HepG2 (cell line): ENCODE data around the gene MYH15. TPM values are rescaled to one million over a fixed set of nuclear protein-coding genes. Genes with fewer than 3 reads are reported as not detected.

Source experiments
- ATAC-seq: fragments of 200-7000 bp; cut with Tn5 transposase; 3 replicates; pipeline ENCODE4 v1.9.1; 2020; ENCODE audit warnings: mild to moderate bottlenecking, moderate library complexity
- BruUV-seq: library from RNA; stranded (reverse); fragments of 400-500 nt; replicated peaks from 2 replicates; lab custom pipeline; 2021; lab: Mats Ljungman, UMichigan
- CTCF ChIA-PET: fragments of 300-600 bp; formaldehyde crosslinking; extraction: SDS; loops from one replicate; lab custom pipeline; 2021; ENCODE audit warnings: low total read pairs, inconsistent platforms, low intra/inter-chr PET ratio; lab: Yijun Ruan, JAX
- POLR2A ChIA-PET: fragments of 350-600 bp; sonication (Branson Sonifier 250); formaldehyde crosslinking; loops from one replicate; lab custom pipeline; 2020; ENCODE audit warnings: antibody characterized with exemption, inconsistent platforms; lab: Yijun Ruan, JAX
- DNase-seq: peaks from one replicate; pipeline ENCODE4 v3.0.0-alpha.2; 2015; ENCODE audit warnings: low spot score
- FAIRE-seq: peaks from 3 replicates; lab custom pipeline; 2011; peaks lifted over from hg19 to GRCh38; lab: Jason Lieb, UNC
- H2AFZ ChIP-seq: one replicate; pipeline ENCODE4 v1.6.1; 2011; ENCODE audit warnings: low read length, inconsistent platforms
- H3K27ac ChIP-seq: fragments of 300-600 bp; 3 replicates; pipeline ENCODE4 v1.8.0; 2011; ENCODE audit warnings: mixed run types, mild to moderate bottlenecking, mixed read lengths, low read length, inconsistent platforms; ENCODE audit not compliant: insufficient read depth; ENCODE audit errors: extremely low read length
- H3K27me3 ChIP-seq, 2 experiments: fragments of 200-600 bp in 1 of 2; 2 replicates in 1 of 2; 3 replicates in 1 of 2; pipeline versions ENCODE4 v1.6.0 to v1.8.0; 2011; ENCODE audit warnings: low read length in 2 of 2, mild to moderate bottlenecking in 2 of 2, moderate library complexity in 2 of 2, inconsistent platforms in 1 of 2; ENCODE audit not compliant: insufficient read depth in 2 of 2, control insufficient read depth in 1 of 2
- H3K36me3 ChIP-seq, 2 experiments: fragments of 200-600 bp in 1 of 2; replicated peaks in 1 of 2; 2 replicates in 1 of 2; 3 replicates in 1 of 2; pipeline versions ENCODE4 v1.5.1 to v1.8.0; 2011; ENCODE audit warnings: low read length in 2 of 2, inconsistent platforms in 1 of 2; ENCODE audit not compliant: insufficient read depth in 2 of 2, control insufficient read depth in 1 of 2
- H3K4me1 ChIP-seq: 2 replicates; pipeline ENCODE4 v1.5.1; 2012; ENCODE audit warnings: low read length, inconsistent platforms; ENCODE audit not compliant: insufficient read depth
- H3K4me2 ChIP-seq: 2 replicates; pipeline ENCODE4 v1.6.0; 2011; ENCODE audit warnings: low read depth, low read length, inconsistent platforms
- H3K4me3 ChIP-seq, 3 experiments: fragments of 200-600 bp in 1 of 3; sonication (generic), shearing (Covaris generic) in 1 of 3; replicated peaks in 1 of 3; 2 replicates each; pipeline ENCODE4 v1.5.1; 2011 to 2016; ENCODE audit warnings: low read length in 3 of 3, inconsistent platforms in 2 of 3, low read depth in 2 of 3, mild to moderate bottlenecking in 2 of 3, control low read depth in 1 of 3, mixed read lengths in 1 of 3; ENCODE audit not compliant: insufficient read depth in 1 of 3
- H3K79me2 ChIP-seq: one replicate; pipeline ENCODE4 v1.6.1; 2011; ENCODE audit warnings: low read length, inconsistent platforms; ENCODE audit not compliant: insufficient read depth
- H3K9ac ChIP-seq: 2 replicates; pipeline ENCODE4 v1.6.0; 2011; ENCODE audit warnings: mild to moderate bottlenecking, low read depth, low read length, inconsistent platforms; ENCODE audit not compliant: insufficient read depth
- H3K9me3 ChIP-seq: 2 replicates; pipeline ENCODE4 v1.5.1; 2012; ENCODE audit warnings: mild to moderate bottlenecking, low read length
- H4K20me1 ChIP-seq: 2 replicates; pipeline ENCODE4 v1.6.0; 2011; ENCODE audit warnings: inconsistent platforms, mild to moderate bottlenecking, low read length, moderate library complexity; ENCODE audit not compliant: insufficient read depth
- AKNA ChIP-seq: sonication (generic); formaldehyde crosslinking; IDR thresholded peaks from 2 replicates; pipeline ENCODE4 v1.4.0; 2020; ENCODE audit warnings: missing genetic modification reagents, borderline replicate concordance
- HOXA3 ChIP-seq: sonication (generic); formaldehyde crosslinking; IDR thresholded peaks from 2 replicates; pipeline ENCODE4 v1.5.0; 2020; ENCODE audit warnings: missing genetic modification reagents
- JARID2 ChIP-seq: sonication (generic); formaldehyde crosslinking; IDR thresholded peaks from 2 replicates; pipeline ENCODE4 v1.8.1; 2023; ENCODE audit warnings: missing genetic modification reagents, inconsistent platforms; ENCODE audit not compliant: insufficient replicate concordance
- NCOR1 ChIP-seq: fragments of 200-600 bp; sonication (generic); IDR thresholded peaks from 2 replicates; pipeline ENCODE4 v1.7.0; 2017; ENCODE audit warnings: antibody characterized with exemption, low read length, borderline replicate concordance
- NFRKB ChIP-seq: fragments of 450-650 bp; IDR thresholded peaks from 2 replicates; pipeline ENCODE4 v1.6.1; 2017
- NR3C1 ChIP-seq: sonication (generic); formaldehyde crosslinking; IDR thresholded peaks from 2 replicates; pipeline ENCODE4 v1.4.0; 2020; ENCODE audit warnings: missing genetic modification reagents
- STAT6 ChIP-seq: sonication (generic); formaldehyde crosslinking; IDR thresholded peaks from 2 replicates; pipeline ENCODE4 v1.4.0; 2020; ENCODE audit warnings: missing genetic modification reagents, mild to moderate bottlenecking, borderline replicate concordance
- TRAFD1 ChIP-seq: sonication (generic); formaldehyde crosslinking; IDR thresholded peaks from 2 replicates; pipeline ENCODE4 v1.5.1; 2020; ENCODE audit warnings: missing genetic modification reagents, mild to moderate bottlenecking, borderline replicate concordance
- TSC22D2 ChIP-seq: sonication (generic); formaldehyde crosslinking; IDR thresholded peaks from 2 replicates; pipeline ENCODE4 v1.5.1; 2020; ENCODE audit warnings: missing genetic modification reagents, mild to moderate bottlenecking, borderline replicate concordance
- ZNF558 ChIP-seq: sonication (generic); formaldehyde crosslinking; IDR thresholded peaks from 2 replicates; pipeline ENCODE4 v1.9.0; 2022; ENCODE audit warnings: mild to moderate bottlenecking, missing genetic modification reagents, borderline replicate concordance
- in situ Hi-C: cut with HindIII; loops from 2 replicates; pipeline ENCODE4 v1.10.0; 2017; ENCODE audit warnings: low pct_unique_long_range_greater_than_20kb; ENCODE audit not compliant: extremely low pct_ligation_motif_present
- intact Hi-C: fragments of 100-400 bp; cut with micrococcal nuclease; formaldehyde crosslinking; loops from one replicate; pipeline ENCODE4 v1.10.0; 2022; ENCODE audit not compliant: unreplicated experiment
- polyA plus RNA-seq, 8 experiments: library from polyadenylated mRNA; depleted of rRNA in 3 of 8; stranded (reverse) in 7 of 8; unstranded in 1 of 8; fragments of >200 nt; fragmentation: Illumina TruSeq in 4 of 8; extraction: Trizol in 4 of 8; gene quantifications; 2 replicates each; pipeline versions ENCODE4 v1.2.1 to v1.2.3, GENCODE V29; 2011 to 2016; ENCODE audit warnings: low read depth in 4 of 8, missing spikeins in 1 of 8, mixed read lengths in 1 of 8; ENCODE audit not compliant: insufficient read depth in 1 of 8
- total RNA-seq, 5 experiments: library from RNA; depleted of rRNA; stranded (reverse); fragments of >200 nt; fragmentation: Illumina TruSeq; extraction: Trizol; gene quantifications; 2 replicates each; pipeline ENCODE4 v1.2.3, GENCODE V29; 2016; ENCODE audit warnings: low read depth in 1 of 5

Gene MYH15
- total and polyA plus RNA-seq, 2 of the 13 experiments (the other 11 are each of a cell fraction or from before 2014, with no cell fraction given): 0.03 to 0.09 TPM

- TF ChIP-seq AKNA (CRISPR knock-in tag) (no peak), JARID2 (no peak), HOXA3 (no peak), TRAFD1 (CRISPR knock-in tag) (no peak), NR3C1 (CRISPR knock-in tag) (no peak)
These were observed 17.4 kb upstream of the MYH15 start (continued) for GRCh38 chr3:108527817-108528216.

- Histone ChIP-seq H3K4me2 (no peak overlapping the region), H3K4me1 (no peaks in the 10 kb centered on the region), H3K9me3 (no peaks in the 10 kb centered on the region), H3K27me3 (no peaks in the 10 kb centered on the region), H3K9ac (no peak overlapping the region), H4K20me1 (no peaks in the 10 kb centered on the region), H3K27ac (no peak overlapping the region), H3K79me2 (no peaks in the 10 kb centered on the region), H3K4me3 (no peak overlapping the region), H2AFZ (no peak overlapping the region), H3K36me3 (no peaks in the 10 kb centered on the region)
- intact Hi-C loops: no loop called here
- in situ Hi-C loops: no loop called here
- FAIRE-seq: no peak
- POLR2A ChIA-PET: no interaction called here
- no peak for ATAC-seq
- BruUV-seq: no TSS peak
- no peak for DNase-seq
- CTCF ChIA-PET: no interaction called here
- TF ChIP-seq NCOR1 (no peak), ZNF558 (no peak), TSC22D2 (CRISPR knock-in tag) (no peak), STAT6 (CRISPR knock-in tag) (no peak), NFRKB (no peak)
These were observed 16.7 kb upstream of the MYH15 start for GRCh38 chr3:108527109-108527508.
